OCI-LY1 (cell line): ENCODE measurements around the gene SLC2A3.
"Not testable (repeated sequence)": the region's sequence is repeated elsewhere in the genome, so short reads cannot be mapped to it uniquely, and the experiment has no call there.

Source experiments
- EZH2 ChIP-seq: fragments of 200-600 bp; sonication (generic), shearing (Covaris generic); IDR thresholded peaks from 2 replicates; pipeline ENCODE4 v1.8.0; 2017; ENCODE audit warnings: borderline replicate concordance, mixed run types, mild to moderate bottlenecking, antibody characterized with exemption, low read length, moderate library complexity, mixed read lengths
- TF ChIP-seq, protein P1 (sequence below): fragments of 200-600 bp; sonication (generic), shearing (Covaris generic); IDR thresholded peaks from 2 replicates; pipeline ENCODE4 v1.5.1; 2017; ENCODE audit warnings: mild to moderate bottlenecking, antibody characterized with exemption, low read length, moderate library complexity, mixed read lengths

DNA sequence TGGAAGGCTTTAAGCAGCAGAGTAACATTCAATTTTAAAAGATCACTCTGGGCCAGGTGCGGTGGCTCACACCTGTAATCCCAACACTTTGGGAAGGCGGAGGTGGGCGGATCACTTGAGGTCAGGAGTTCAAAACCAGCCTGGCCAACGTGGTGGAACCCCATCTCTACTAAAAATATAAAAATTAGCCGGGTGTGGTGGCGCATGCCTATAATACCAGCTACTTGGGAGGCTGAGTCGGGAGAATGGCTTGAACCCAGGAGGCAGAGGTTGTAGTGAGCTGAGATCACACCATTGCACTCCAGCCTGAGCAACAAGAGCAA, 17.8 kb downstream of the SLC2A3 start:
- TF ChIP-seq, protein P1, sequence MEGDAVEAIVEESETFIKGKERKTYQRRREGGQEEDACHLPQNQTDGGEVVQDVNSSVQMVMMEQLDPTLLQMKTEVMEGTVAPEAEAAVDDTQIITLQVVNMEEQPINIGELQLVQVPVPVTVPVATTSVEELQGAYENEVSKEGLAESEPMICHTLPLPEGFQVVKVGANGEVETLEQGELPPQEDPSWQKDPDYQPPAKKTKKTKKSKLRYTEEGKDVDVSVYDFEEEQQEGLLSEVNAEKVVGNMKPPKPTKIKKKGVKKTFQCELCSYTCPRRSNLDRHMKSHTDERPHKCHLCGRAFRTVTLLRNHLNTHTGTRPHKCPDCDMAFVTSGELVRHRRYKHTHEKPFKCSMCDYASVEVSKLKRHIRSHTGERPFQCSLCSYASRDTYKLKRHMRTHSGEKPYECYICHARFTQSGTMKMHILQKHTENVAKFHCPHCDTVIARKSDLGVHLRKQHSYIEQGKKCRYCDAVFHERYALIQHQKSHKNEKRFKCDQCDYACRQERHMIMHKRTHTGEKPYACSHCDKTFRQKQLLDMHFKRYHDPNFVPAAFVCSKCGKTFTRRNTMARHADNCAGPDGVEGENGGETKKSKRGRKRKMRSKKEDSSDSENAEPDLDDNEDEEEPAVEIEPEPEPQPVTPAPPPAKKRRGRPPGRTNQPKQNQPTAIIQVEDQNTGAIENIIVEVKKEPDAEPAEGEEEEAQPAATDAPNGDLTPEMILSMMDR, result not testable (repeated sequence)
- TF ChIP-seq EZH2, result not testable (repeated sequence)
